ENCODE results near the gene LLGL2. TPM values are rescaled to one million over a fixed set of nuclear protein-coding genes. Genes with fewer than 3 reads are reported as not detected.

Gene LLGL2
- total RNA-seq, 1 donor from 2014 or later: 34.4 TPM

DNA sequence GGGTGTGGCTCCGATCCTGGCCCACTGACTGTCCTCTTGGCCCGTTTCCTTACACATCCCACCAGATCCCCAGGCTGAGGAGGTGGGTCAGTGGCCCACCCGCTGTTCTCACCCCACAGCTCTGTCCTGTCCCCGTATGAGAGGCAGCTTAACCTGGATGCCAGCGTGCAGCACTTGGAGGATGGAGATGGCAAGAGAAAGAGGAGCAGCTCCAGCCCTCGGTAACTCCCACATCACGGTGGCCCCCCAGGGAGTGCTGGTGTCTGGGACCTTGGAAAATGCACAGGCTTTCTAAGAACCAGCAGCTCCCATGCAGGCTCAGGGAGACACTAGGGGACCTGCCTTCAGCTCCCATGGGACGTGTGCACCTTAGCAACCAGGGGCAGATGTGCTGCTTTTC, 4.2 kb upstream of the LLGL2 start:
- H3K27ac Mint-ChIP-seq (ENCODE audit: unreplicated experiment): no peak overlapping the region
- no peak overlapping the region for H3K4me3 Mint-ChIP-seq (ENCODE audit: unreplicated experiment)
- H3K36me3 Mint-ChIP-seq (ENCODE audit: low read depth, unreplicated experiment): peaks cover 16% of the 10 kb centered on the region
- no peak for DNase-seq (ENCODE audit: low spot score)
- TF ChIP-seq, protein P1, sequence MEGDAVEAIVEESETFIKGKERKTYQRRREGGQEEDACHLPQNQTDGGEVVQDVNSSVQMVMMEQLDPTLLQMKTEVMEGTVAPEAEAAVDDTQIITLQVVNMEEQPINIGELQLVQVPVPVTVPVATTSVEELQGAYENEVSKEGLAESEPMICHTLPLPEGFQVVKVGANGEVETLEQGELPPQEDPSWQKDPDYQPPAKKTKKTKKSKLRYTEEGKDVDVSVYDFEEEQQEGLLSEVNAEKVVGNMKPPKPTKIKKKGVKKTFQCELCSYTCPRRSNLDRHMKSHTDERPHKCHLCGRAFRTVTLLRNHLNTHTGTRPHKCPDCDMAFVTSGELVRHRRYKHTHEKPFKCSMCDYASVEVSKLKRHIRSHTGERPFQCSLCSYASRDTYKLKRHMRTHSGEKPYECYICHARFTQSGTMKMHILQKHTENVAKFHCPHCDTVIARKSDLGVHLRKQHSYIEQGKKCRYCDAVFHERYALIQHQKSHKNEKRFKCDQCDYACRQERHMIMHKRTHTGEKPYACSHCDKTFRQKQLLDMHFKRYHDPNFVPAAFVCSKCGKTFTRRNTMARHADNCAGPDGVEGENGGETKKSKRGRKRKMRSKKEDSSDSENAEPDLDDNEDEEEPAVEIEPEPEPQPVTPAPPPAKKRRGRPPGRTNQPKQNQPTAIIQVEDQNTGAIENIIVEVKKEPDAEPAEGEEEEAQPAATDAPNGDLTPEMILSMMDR (IDR thresholded peaks at IDR 0.05; ENCODE audit: unreplicated experiment): no peak
- peaks cover 6% of the 10 kb centered on the region for H3K27me3 Mint-ChIP-seq (ENCODE audit: unreplicated experiment)
- peaks cover 13% of the 10 kb centered on the region for H3K4me1 Mint-ChIP-seq (ENCODE audit: unreplicated experiment)
- H3K9me3 Mint-ChIP-seq (ENCODE audit: unreplicated experiment): no peaks in the 10 kb centered on the region

DNA sequence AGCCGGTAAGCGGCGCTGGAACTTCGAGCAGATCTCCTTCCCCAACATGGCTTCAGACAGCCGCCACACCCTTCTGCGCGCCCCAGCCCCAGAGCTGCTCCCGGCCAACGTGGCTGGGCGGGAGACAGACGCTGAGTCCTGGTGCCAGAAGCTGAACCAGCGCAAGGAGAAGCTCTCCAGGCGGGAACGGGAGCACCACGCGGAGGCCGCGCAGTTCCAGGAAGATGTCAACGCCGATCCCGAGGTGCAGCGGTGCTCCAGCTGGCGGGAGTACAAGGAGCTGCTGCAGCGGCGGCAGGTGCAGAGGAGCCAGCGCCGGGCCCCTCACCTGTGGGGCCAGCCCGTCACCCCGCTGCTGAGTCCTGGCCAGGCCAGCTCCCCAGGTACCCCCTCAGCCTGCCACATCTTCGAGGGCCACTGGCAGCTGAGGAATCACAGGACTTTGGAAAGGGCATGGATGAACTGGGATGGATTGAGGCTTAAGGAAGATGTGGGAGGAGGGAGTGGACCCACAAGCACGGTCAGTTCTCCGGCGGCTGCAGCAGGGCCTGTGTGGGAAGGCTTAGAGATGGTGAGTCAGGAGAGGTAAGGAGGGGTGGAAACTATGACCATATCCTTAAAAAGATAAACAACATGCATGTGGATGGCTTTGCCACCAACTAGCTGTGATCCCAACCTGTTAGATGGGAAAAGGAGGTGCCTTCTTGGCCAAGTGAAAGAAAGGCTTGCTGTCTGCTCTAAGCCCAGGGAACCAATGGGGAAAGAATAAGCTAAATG, 3.4 kb upstream of the LLGL2 start:
- Mint-ChIP-seq H3K9me3 (ENCODE audit: unreplicated experiment) (no peaks in the 10 kb centered on the region), H3K4me3 (ENCODE audit: unreplicated experiment) (no peak overlapping the region), H3K36me3 (ENCODE audit: low read depth, unreplicated experiment) (peaks cover 16% of the 10 kb centered on the region), H3K27ac (ENCODE audit: unreplicated experiment) (no peak overlapping the region), H3K27me3 (ENCODE audit: unreplicated experiment) (peaks cover 4% of the 10 kb centered on the region), H3K4me1 (ENCODE audit: unreplicated experiment) (peaks cover 13% of the 10 kb centered on the region)
- TF ChIP-seq, protein P1 (IDR thresholded peaks at IDR 0.05; ENCODE audit: unreplicated experiment): no peak
- DNase-seq (ENCODE audit: low spot score): no peak

DNA sequence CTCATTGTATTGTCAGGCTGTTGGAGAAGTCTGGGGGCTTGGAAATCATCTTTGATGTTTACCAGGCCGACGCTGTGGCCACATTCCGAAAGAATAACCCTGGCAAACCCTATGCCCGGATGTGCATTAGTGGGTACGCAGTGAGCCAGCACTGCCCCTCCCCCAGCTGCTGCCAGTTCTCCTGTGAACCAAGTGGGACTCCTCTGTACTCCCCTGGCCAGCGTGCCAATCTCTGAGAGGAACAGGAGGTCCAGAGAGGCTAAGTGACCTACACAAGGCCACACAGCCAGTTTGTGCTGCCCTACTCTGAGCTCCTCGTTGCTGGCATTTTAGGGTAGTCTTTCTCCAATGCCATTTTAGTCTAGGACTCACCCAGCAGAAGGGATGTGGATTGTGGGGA, 1.9 kb upstream of the LLGL2 start:
- Mint-ChIP-seq H3K27ac (ENCODE audit: unreplicated experiment) (no peak overlapping the region), H3K27me3 (ENCODE audit: unreplicated experiment) (peaks cover 2% of the 10 kb centered on the region), H3K4me3 (ENCODE audit: unreplicated experiment) (no peak overlapping the region), H3K4me1 (ENCODE audit: unreplicated experiment) (peaks cover 3% of the 10 kb centered on the region), H3K9me3 (ENCODE audit: unreplicated experiment) (no peaks in the 10 kb centered on the region), H3K36me3 (ENCODE audit: low read depth, unreplicated experiment) (peaks cover 5% of the 10 kb centered on the region)
- DNase-seq (ENCODE audit: low spot score): no peak
- TF ChIP-seq, protein P1 (IDR thresholded peaks at IDR 0.05; ENCODE audit: unreplicated experiment): no peak

DNA sequence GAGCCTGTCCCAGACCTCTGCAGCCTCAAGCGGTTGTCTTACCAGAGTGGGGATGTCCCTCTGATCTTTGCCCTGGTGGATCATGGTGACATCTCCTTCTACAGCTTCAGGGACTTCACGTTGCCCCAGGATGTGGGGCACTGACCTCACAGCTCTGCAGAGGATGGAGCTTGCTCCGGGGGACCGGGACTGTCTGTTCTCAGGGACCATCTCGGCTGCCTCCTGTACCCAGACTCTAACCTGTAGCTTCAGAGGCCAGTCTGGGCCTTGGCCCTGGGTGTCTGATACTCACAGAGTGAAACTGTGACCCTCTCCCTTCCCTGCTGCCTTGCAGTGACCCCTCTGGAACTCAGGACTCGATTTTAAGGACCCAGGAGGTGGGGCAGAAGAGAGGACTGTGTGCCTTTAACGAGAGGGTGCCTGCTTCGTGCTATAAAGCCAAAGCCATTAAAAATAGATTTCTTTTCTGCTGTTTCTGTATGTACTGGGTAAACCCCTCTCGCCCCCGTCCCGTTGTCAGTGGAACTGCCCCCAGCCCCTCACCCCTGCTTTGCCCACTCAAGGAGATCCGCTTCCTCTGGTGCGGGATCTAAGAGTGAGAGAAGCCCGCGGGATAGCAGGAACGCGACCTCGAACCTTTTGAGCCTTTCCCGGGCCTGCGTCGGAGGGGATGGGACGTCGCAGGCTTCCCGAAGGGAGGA, 1.1 kb upstream of the LLGL2 start:
- H3K4me3 Mint-ChIP-seq (ENCODE audit: unreplicated experiment): peak overlapping the region; percentile 37
- no peak overlapping the region for H3K27ac Mint-ChIP-seq (ENCODE audit: unreplicated experiment)

More for the DNA sequence above, 1.1 kb upstream of the LLGL2 start:
- H3K36me3 Mint-ChIP-seq (ENCODE audit: low read depth, unreplicated experiment): peaks cover 5% of the 10 kb centered on the region
- TF ChIP-seq, protein P1 (IDR thresholded peaks at IDR 0.05; ENCODE audit: unreplicated experiment): no peak
- no peaks in the 10 kb centered on the region for H3K9me3 Mint-ChIP-seq (ENCODE audit: unreplicated experiment)
- H3K4me1 Mint-ChIP-seq (ENCODE audit: unreplicated experiment): peaks cover 3% of the 10 kb centered on the region
- peaks cover 2% of the 10 kb centered on the region for H3K27me3 Mint-ChIP-seq (ENCODE audit: unreplicated experiment)
- no peak for DNase-seq (ENCODE audit: low spot score)

Data from endothelial cell (in vitro differentiated cells).